ENCODE results near the gene ZNF223. TPM values are rescaled to one million over a fixed set of nuclear protein-coding genes. Genes with fewer than 3 reads are reported as not detected.

The ZNF223 gene
- total RNA-seq = 2.1 TPM
- long read RNA-seq, transcript ZNF223-201 (5 exons, 2,418 nt) = major isoform, 13 of 14 reads
- long read RNA-seq, partial matches to known transcripts = 0 of 14 reads
- long read RNA-seq, other reads (novel, unspliced or antisense) = 1 of 14 reads

- DNase-seq (ENCODE audit: low spot score) = peak; percentile 94
These were observed at the start of gene ZNF223 for GRCh38 chr19:44051650-44052402. TSS of gene ZNF223 (plus strand) at chr19:44052036. CDS start at chr19:44055177, 3,141 bp downstream.

- DNase-seq (ENCODE audit: low spot score) = no peak
These were observed 49.6 kb upstream of the ZNF223 start for GRCh38 chr19:44002212-44002565.

DNA sequence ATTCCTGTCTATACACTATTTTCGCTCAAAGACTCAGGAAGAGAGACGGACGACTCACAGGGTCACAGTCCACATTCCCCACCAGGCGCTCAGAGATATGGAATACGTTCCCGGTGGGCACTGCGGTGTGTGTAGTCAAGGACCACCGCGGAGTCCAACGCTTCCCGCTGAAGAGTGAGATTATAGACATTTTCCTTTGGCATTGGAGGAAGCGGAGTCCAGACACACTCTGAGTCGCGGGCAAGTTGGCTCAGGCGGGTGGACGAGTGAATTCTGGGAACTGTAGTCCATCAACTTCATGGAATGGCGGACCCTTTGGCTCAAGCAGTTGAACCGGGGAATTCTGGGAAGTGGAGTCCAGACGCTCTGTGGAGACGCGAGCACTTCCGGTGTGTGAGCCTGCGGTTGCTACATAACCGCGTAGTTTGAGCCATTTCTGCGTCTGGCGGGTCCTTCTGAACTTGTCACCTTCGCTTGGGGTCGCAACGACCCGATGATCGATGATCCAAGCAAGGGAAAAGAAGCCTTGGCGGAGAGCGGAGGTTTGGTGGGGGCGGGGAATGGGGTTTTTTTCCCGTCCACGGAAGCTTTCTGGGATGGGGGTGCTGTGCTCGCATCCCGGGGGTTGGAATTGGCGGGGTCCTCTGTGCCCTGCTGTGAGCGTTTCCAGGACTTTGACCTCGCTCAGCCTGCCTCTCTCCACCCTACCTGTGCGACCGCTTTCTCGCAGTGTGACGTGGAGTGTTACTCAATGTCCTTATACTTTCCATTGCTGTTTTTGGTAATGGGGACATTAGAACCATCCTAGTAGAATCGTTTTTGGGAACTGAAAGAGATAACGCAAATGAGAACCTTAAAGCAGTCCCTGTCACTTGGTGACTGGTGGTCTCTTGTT is 49.0 kb upstream of the ZNF223 start, which contains the start of gene ZNF230:
TSS of gene ZNF230 (plus strand) at position 392 of the 895 bp plus-strand sequence. CDS start 4,122 bp downstream, outside the sequence.
- peak; percentile 94 for DNase-seq (ENCODE audit: low spot score)

DNA sequence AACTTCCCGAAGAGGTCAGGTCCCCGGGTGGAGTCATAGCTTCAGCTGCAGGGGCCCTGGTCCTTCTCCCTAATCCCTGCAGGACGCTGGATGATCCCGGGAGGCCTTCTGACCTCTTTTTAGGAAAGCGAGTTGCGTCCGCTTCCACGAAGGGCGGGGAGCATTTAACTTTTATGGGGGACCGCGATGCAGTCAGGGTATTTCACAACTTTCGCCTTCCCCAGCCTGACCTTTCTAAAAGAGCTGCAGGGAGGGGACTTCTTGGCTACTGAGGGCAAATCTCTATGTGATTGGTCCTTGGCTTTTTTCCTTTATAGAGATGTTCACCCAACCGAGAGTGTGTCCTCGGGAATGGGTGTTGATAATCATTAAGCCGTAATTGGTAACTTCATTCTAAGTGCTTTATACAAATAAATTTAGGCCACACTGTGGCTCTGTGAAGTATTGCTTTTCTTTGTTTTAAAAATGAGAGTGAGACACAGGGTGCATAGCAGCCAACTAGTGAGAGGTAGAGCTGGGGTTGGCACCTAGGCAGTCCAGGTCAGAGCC is 48.3 kb upstream of the ZNF223 start:
- DNase-seq (ENCODE audit: low spot score) = no peak

DNA sequence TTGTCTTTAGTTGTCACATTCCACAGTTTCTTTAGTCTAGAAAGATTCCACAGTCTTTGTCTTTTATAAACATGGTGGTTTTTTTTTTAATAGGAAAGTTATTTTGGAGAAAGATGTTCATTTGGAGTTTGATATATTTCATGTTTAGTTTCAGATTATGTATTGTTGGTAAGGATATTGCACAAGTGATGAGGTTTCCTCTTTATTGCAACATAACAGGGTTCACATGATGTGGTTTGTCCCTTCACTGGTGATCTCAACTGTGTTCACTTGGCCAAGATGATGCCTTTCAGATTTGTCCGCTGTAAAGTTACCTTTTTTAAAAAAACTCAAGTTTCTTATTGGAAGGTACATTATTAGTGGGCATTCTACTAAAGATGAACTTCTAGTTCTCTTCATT is 45.9 kb upstream of the ZNF223 start:
- no peak for DNase-seq (ENCODE audit: low spot score)

DNA sequence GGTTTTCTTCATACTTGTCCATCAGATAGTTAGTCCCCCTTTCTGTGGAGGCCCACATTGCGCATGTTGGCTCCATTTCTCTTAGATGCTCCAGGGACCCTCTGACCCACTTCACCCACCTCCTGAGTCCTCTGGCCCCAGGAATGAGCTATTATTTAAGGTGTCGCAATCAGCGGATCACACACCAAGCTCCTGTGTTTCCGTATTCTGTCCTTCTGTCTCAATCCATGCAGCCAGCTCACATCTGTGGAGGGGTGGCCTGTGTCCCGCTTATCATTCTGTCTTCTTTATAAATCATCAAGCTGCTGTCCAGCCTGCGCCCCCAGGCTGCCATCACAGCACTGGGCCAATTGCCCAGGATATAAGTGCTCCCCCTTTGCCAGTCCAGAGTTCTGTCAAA is 44.4 kb upstream of the ZNF223 start:
- DNase-seq (ENCODE audit: low spot score) = no peak

GRCh38 chr19:44010468-44010867 is 41.4 kb upstream of the ZNF223 start:
- no peak for DNase-seq (ENCODE audit: low spot score)

- DNase-seq (ENCODE audit: low spot score) = no peak
These were observed 32.3 kb upstream of the ZNF223 start for GRCh38 chr19:44019498-44019897.

DNA sequence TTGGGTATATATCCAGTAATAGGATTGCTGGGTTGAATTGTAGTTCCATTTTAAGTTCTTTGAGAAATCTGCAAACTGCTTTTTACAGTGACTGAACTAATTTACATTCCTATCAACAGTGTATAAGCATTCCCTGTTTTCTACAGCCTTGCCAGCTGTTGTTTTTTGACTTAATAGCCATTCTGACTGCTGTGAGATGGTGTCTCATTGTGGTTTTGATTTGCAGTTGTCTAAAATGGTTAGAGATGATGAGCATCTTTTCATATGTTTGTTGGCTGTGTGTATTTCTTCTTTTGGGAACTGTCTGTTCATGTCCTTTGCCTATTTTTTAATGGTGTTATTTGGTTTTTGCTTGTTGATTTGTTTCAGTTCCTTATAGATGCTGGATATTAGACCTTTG is 30.6 kb upstream of the ZNF223 start:
- DNase-seq (ENCODE audit: low spot score) = no peak

- no peak for DNase-seq (ENCODE audit: low spot score)
These were observed 27.0 kb upstream of the ZNF223 start for GRCh38 chr19:44024900-44025216.

DNA sequence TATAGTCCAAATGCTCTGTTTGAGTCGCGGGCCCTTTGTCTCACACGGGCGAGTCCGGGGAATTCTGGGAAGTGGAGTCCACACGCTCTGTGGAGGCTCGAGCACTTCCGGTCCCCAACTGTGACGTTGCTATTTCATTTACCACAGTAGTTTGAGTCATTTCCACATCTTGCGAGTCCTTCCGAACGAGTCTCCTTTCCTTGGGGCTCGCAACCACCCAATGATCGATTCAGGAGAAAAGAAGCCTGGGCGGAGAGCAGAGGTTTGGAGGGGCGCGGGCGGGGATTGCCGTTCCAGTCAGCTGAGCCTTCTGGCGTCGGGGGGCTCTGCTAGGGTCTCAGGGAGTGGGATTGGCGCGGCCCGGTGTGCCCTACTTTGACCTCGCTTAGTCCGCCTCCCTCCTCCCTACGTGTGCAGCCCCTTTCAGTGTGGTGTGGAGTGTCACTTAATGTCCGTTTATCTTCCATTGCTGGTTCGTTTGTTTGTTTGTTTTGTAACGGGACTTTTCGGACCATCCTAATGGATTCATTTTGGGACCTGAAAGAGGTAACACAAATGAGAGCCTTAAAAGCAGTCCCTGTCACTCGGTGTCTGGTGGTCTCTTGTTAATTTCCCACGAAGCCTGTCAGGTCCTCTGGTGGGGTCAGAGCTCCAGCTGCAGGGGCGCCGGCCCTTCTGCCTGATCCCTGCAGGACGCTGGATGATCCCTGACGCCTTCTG is 26.5 kb upstream of the ZNF223 start, which contains the start of gene ZNF222:
TSS of gene ZNF222 (plus strand) at position 163 of the 720 bp plus-strand sequence. CDS start at position 221, 58 bp downstream.
- peak; percentile 91 for DNase-seq (ENCODE audit: low spot score)

DNA sequence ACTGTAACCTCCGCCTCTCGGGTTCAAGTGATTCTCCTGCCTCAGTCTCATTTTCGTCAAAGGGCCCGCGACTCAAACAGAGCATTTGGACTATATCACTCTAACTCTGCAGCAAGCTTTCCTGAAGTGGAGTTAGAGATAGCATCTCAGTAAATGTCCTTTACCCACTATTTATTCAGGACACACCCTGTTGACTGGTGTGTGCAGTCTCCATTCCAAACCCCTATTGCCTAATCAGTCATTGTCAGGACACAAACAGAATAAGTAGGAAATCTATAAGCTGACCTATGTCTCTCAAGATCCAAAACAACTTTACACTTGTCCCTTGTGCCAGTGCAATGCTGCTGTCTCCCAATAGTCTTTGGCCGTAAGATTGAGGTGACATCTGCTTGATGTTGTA is 25.2 kb upstream of the ZNF223 start:
- no peak for DNase-seq (ENCODE audit: low spot score)

GRCh38 chr19:44032001-44032610 is 19.7 kb upstream of the ZNF223 start:
- DNase-seq (ENCODE audit: low spot score) = no peak

GRCh38 chr19:44042147-44042546 is 9.7 kb upstream of the ZNF223 start:
- no peak for DNase-seq (ENCODE audit: low spot score)

GRCh38 chr19:44050740-44051649 is 841 bp upstream of the ZNF223 start:
- no peak for DNase-seq (ENCODE audit: low spot score)

GRCh38 chr19:44055870-44056269 is 4.0 kb downstream of the ZNF223 start:
- no peak for DNase-seq (ENCODE audit: low spot score)

DNA sequence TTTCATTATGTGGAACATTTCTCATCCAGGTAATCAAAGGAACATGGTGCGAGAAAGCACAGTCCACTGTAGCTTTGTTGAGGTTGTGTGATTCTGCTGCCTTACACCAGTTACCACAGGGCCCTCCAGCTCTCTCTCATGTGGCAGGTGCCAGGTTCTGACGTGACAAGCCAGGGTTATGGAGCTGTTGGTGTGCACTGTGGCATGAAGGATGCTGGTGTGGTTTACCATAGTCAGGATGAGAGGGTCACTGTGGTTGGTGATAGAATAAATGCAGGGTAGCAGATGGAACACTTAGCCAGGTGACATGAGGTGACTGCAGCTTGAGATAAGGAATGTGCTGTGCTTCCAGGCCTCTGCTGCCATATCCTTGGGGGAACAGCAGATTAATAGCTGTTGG is 7.4 kb downstream of the ZNF223 start:
- DNase-seq (ENCODE audit: low spot score) = no peak

GRCh38 chr19:44061038-44061437 is 9.2 kb downstream of the ZNF223 start:
- no peak for DNase-seq (ENCODE audit: low spot score)

DNA sequence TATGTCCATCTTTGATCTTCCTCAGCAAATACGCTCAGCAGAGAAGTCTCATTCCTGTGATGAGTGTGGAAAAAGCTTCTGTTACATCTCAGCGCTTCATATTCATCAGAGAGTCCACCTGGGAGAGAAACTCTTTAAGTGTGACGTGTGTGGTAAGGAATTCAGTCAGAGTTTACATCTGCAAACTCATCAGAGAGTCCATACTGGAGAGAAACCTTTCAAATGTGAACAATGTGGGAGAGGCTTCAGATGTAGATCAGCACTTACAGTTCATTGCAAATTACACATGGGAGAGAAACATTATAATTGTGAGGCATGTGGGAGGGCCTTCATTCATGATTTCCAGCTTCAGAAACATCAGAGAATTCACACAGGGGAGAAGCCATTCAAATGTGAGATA is 14.5 kb downstream of the ZNF223 start:
- no peak for DNase-seq (ENCODE audit: low spot score)

- DNase-seq (ENCODE audit: low spot score) = no peak
These were observed 17.6 kb downstream of the ZNF223 start for GRCh38 chr19:44069415-44069814.

Data from mesenteric fat pad (tissue), 1 donor.